Measurements from ENCODE around the gene ANKS6. TPM values are rescaled to one million over a fixed set of nuclear protein-coding genes. Genes with fewer than 3 reads are reported as not detected.
"Not testable (repeated sequence)": the region's sequence is repeated elsewhere in the genome, so short reads cannot be mapped to it uniquely, and the experiment has no call there.

The ANKS6 gene
- total RNA-seq, 1 experiment from 2014 or later = 46.3 TPM

DNA sequence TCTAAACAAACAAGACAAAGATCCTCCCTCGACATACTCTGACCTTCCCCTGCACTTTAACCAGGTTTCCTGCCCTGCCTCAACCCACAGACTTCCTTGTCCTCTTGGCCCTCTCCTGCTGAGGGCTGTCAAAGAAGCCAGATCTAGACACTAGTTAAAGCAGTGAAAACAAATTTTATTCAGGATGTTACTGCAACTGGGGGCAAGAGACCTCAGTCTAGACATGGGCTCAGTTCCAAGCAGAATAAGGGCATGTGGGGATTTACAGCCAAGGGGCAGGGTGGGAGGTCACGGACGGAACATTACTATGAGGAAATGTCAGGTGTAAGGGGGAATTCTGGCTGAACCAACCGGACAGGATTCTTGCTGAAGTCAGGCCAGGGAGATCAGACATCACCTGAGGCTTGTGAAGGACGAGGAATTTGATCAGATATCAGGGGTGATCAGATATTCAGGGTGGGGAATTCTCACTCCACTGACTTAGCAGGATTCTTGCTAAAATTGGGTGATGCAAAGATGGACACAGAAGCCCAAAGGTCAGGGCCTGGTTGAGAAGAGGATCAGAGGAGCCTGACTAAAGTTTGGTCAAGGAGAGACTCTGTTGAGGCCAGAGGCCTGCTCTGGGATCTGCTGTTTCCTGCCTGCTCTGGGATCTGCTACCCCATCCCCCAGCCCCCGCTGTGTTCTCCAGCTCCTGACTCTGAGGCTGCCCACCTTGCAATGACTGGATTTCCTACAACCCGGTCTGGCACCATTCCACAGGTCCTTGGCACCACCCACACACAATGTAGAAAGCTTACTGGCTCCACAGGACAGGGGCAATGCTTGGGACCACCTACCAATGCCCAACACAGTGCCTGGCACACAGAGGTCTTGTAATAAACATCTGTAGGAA lies 109.1 kb downstream of the ANKS6 start:
- Histone ChIP-seq H3T11ph (ENCODE audit: low read length) (no peak overlapping the region), H4K5ac (ENCODE audit: insufficient read length, low read depth, low read length) (no peak overlapping the region), H3K4ac (ENCODE audit: low read depth, low read length) (no peak overlapping the region), H3K23me2 (ENCODE audit: insufficient read length, low read depth, low read length, poor library complexity, severe bottlenecking) (no peaks in the 10 kb centered on the region), H3K79me1 (ENCODE audit: insufficient read depth, low read depth, low read length, poor library complexity, severe bottlenecking) (no peaks in the 10 kb centered on the region), H3K9ac (ENCODE audit: extremely low read depth, insufficient read length, low read length) (no peak overlapping the region), H3K23ac (ENCODE audit: insufficient read length, low read depth, low read length) (no peak overlapping the region), H2BK12ac (ENCODE audit: insufficient read length, low read depth, low read length) (no peak overlapping the region), H2BK15ac (ENCODE audit: low read depth, low read length) (no peak overlapping the region), H2BK5ac (ENCODE audit: insufficient read length, low read length) (no peak overlapping the region), H4K20me1 (ENCODE audit: control insufficient read depth, insufficient read depth, insufficient read length) (no peaks in the 10 kb centered on the region), H3K14ac (ENCODE audit: insufficient read depth, low read length) (no peak overlapping the region), H3K4me2 (ENCODE audit: insufficient read depth, insufficient read length, low read length) (no peak overlapping the region), H4K8ac (replicated peaks; ENCODE audit: insufficient read length, low read depth, low read length) (no peak overlapping the region), H3K18ac (ENCODE audit: insufficient read length, low read depth, low read length) (no peak overlapping the region), H3K27ac (ENCODE audit: insufficient read length, low read depth, low read length) (no peak overlapping the region), H4K91ac (ENCODE audit: insufficient read length, low read depth, low read length) (no peak overlapping the region), H2BK20ac (ENCODE audit: low read depth, low read length, poor library complexity, severe bottlenecking) (no peak overlapping the region), H3K56ac (ENCODE audit: insufficient read length, low read depth, low read length) (no peak overlapping the region), H2AK5ac (ENCODE audit: insufficient read length, low read length) (no peak overlapping the region), H3K27me3 (ENCODE audit: insufficient read depth, low read length) (no peaks in the 10 kb centered on the region), H3K79me2 (ENCODE audit: insufficient read depth, low read length) (no peaks in the 10 kb centered on the region), H3K4me1 (ENCODE audit: insufficient read depth, low read length) (no peaks in the 10 kb centered on the region), H2AFZ (ENCODE audit: low read length) (no peak overlapping the region), H2BK120ac (ENCODE audit: low read depth, low read length, poor library complexity, severe bottlenecking) (no peak overlapping the region), H3K9me3 (ENCODE audit: control insufficient read depth, low read depth, low read length) (no peaks in the 10 kb centered on the region)
- Mint-ChIP-seq H3K9me3 (no peaks in the 10 kb centered on the region; a peak in 1 of 5 replicates), H3K36me3 (ENCODE audit: insufficient read depth in 1 of 3, low read depth in 3 of 3) (no peaks in the 10 kb centered on the region), H3K4me3 (no peak overlapping the region), H3K27me3 (ENCODE audit: low read depth) (peaks cover 10% of the 10 kb centered on the region), H3K4me1 (peaks cover 6 to 7% of the 10 kb centered on the region in 2 experiments), H3K27ac (peak overlapping the region in 2 of 3 experiments; percentile 4 to 11; a peak in 2 of 7 replicates)
- no CpG with 5 or more reads among the region's 7 CpGs for WGBS (ENCODE audit: extremely low coverage, insufficient read length, low lambda C conversion rate)
- no peak for DNase-seq
- TF ChIP-seq, protein P1, sequence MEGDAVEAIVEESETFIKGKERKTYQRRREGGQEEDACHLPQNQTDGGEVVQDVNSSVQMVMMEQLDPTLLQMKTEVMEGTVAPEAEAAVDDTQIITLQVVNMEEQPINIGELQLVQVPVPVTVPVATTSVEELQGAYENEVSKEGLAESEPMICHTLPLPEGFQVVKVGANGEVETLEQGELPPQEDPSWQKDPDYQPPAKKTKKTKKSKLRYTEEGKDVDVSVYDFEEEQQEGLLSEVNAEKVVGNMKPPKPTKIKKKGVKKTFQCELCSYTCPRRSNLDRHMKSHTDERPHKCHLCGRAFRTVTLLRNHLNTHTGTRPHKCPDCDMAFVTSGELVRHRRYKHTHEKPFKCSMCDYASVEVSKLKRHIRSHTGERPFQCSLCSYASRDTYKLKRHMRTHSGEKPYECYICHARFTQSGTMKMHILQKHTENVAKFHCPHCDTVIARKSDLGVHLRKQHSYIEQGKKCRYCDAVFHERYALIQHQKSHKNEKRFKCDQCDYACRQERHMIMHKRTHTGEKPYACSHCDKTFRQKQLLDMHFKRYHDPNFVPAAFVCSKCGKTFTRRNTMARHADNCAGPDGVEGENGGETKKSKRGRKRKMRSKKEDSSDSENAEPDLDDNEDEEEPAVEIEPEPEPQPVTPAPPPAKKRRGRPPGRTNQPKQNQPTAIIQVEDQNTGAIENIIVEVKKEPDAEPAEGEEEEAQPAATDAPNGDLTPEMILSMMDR (conservative IDR thresholded peaks at IDR 0.05) = no peak

DNA sequence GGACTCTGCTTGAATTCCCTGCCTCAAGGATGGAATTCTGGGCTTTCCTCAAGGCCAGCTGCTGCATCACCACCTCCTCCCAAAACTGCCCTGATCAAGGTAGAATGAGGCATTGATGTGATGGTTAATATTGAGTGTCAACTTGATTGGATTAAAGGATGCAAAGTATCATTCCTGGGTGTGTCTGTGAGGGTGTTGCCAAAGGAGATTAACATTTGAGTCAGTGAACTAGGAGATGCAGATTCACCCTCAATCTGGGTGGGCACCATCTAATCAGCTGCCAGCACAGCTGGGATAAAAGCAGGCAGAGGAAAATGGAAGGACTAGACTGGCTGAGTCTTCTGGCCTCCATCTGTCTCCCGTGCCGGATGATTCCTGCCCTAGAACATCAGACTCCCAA lies 111.5 kb downstream of the ANKS6 start:
- not testable (repeated sequence) for H3K79me1 ChIP-seq (ENCODE audit: insufficient read depth, low read depth, low read length, poor library complexity, severe bottlenecking); H3K56ac ChIP-seq (ENCODE audit: insufficient read length, low read depth, low read length); H2BK5ac ChIP-seq (ENCODE audit: insufficient read length, low read length); H3K14ac ChIP-seq (ENCODE audit: insufficient read depth, low read length); H3K23ac ChIP-seq (ENCODE audit: insufficient read length, low read depth, low read length); H2BK15ac ChIP-seq (ENCODE audit: low read depth, low read length); H3K18ac ChIP-seq (ENCODE audit: insufficient read length, low read depth, low read length); DNase-seq; H3K9ac ChIP-seq (ENCODE audit: extremely low read depth, insufficient read length, low read length); H3K27me3 ChIP-seq (ENCODE audit: insufficient read depth, low read length); H4K20me1 ChIP-seq (ENCODE audit: control insufficient read depth, insufficient read depth, insufficient read length); H2BK12ac ChIP-seq (ENCODE audit: insufficient read length, low read depth, low read length); H3K4me3 Mint-ChIP-seq; H2BK120ac ChIP-seq (ENCODE audit: low read depth, low read length, poor library complexity, severe bottlenecking); H3K9me3 Mint-ChIP-seq; H2BK20ac ChIP-seq (ENCODE audit: low read depth, low read length, poor library complexity, severe bottlenecking); H3K9me3 ChIP-seq (ENCODE audit: control insufficient read depth, low read depth, low read length); H2AFZ ChIP-seq (ENCODE audit: low read length); H3K23me2 ChIP-seq (ENCODE audit: insufficient read length, low read depth, low read length, poor library complexity, severe bottlenecking); H4K8ac ChIP-seq (replicated peaks; ENCODE audit: insufficient read length, low read depth, low read length); H3K27ac ChIP-seq (ENCODE audit: insufficient read length, low read depth, low read length); H3K4ac ChIP-seq (ENCODE audit: low read depth, low read length); H3K36me3 Mint-ChIP-seq (ENCODE audit: insufficient read depth in 1 of 3, low read depth in 3 of 3); H4K5ac ChIP-seq (ENCODE audit: insufficient read length, low read depth, low read length); H4K91ac ChIP-seq (ENCODE audit: insufficient read length, low read depth, low read length); H3K27me3 Mint-ChIP-seq (ENCODE audit: low read depth); H3K4me2 ChIP-seq (ENCODE audit: insufficient read depth, insufficient read length, low read length); H3K4me1 Mint-ChIP-seq; H3K27ac Mint-ChIP-seq; H3T11ph ChIP-seq (ENCODE audit: low read length); H3K79me2 ChIP-seq (ENCODE audit: insufficient read depth, low read length); H3K4me1 ChIP-seq (ENCODE audit: insufficient read depth, low read length); H2AK5ac ChIP-seq (ENCODE audit: insufficient read length, low read length)
- WGBS (ENCODE audit: extremely low coverage, insufficient read length, low lambda C conversion rate) = no CpG with 5 or more reads among the region's 2 CpGs
